HEK293 (cell line): ENCODE results near the gene YWHAG.

Source experiments
- CTCF ChIA-PET: fragments of 350-600 bp; formaldehyde crosslinking; extraction: SDS; loops from one replicate; lab custom pipeline; 2021; ENCODE audit warnings: antibody characterized with exemption; lab: Yijun Ruan, JAX
- POLR2A ChIA-PET: fragments of 300-600 bp; formaldehyde crosslinking; extraction: SDS; loops from one replicate; lab custom pipeline; 2020; ENCODE audit warnings: antibody characterized with exemption, inconsistent platforms; lab: Yijun Ruan, JAX
- H3K27ac ChIP-seq: fragments of 200-500 bp; sonication (Bioruptor generic); 2 replicates; pipeline ENCODE4 v1.5.1; 2014; ENCODE audit warnings: low read depth, low read length, control low read depth, inconsistent platforms; ENCODE audit errors: extremely low read depth
- H3K36me3 ChIP-seq, 2 experiments: fragments of 200-500 bp in 1 of 2; sonication (Bioruptor generic) in 1 of 2; 1 replicate in 1 of 2; 2 replicates in 1 of 2; pipeline ENCODE4 v1.5.1; 2014 to 2017; ENCODE audit warnings: inconsistent platforms in 2 of 2, low read length in 2 of 2; ENCODE audit not compliant: control insufficient read depth in 2 of 2, insufficient read depth in 1 of 2
- H3K4me1 ChIP-seq: fragments of 200-500 bp; sonication (Bioruptor generic); 2 replicates; pipeline ENCODE4 v1.5.1; 2014; ENCODE audit warnings: mild to moderate bottlenecking, low read length, inconsistent platforms; ENCODE audit not compliant: control insufficient read depth, insufficient read depth
- H3K4me3 ChIP-seq: 2 replicates; pipeline ENCODE4 v1.5.1; 2011; ENCODE audit warnings: low read depth, mild to moderate bottlenecking, control low read depth, low read length, moderate library complexity
- H3K9me3 ChIP-seq: fragments of 200-500 bp; sonication (Bioruptor generic); 2 replicates; pipeline ENCODE4 v1.5.1; 2014; ENCODE audit warnings: low read depth, low read length, inconsistent platforms; ENCODE audit not compliant: control insufficient read depth, insufficient read depth
- GLIS1 ChIP-seq: fragments of 450-650 bp; formaldehyde crosslinking; IDR thresholded peaks from 2 replicates; pipeline ENCODE4 v1.5.1; 2016; ENCODE audit warnings: missing biosample characterization, missing genetic modification characterization
- HOXD13 ChIP-seq: sonication (generic); formaldehyde crosslinking; IDR thresholded peaks from 2 replicates; pipeline ENCODE4 v1.8.0; 2022; ENCODE audit warnings: missing genetic modification reagents, borderline replicate concordance
- KLF1 ChIP-seq: fragments of 450-650 bp; formaldehyde crosslinking; IDR thresholded peaks from 2 replicates; pipeline ENCODE4 v1.5.1; 2016; ENCODE audit warnings: missing biosample characterization, missing genetic modification characterization
- KLF16 ChIP-seq: fragments of 450-650 bp; formaldehyde crosslinking; IDR thresholded peaks from 2 replicates; pipeline ENCODE4 v1.5.1; 2017; ENCODE audit warnings: missing biosample characterization, missing genetic modification characterization
- OVOL3 ChIP-seq: fragments of 450-650 bp; formaldehyde crosslinking; IDR thresholded peaks from 2 replicates; pipeline ENCODE4 v1.5.1; 2016; ENCODE audit warnings: missing biosample characterization, missing genetic modification characterization
- ZNF10 ChIP-seq: fragments of 450-650 bp; formaldehyde crosslinking; IDR thresholded peaks from 2 replicates; pipeline ENCODE4 v1.5.1; 2017; ENCODE audit warnings: missing biosample characterization, missing genetic modification characterization
- ZNF140 ChIP-seq: fragments of 450-650 bp; formaldehyde crosslinking; IDR thresholded peaks from 2 replicates; pipeline ENCODE4 v1.5.1; 2016; ENCODE audit warnings: missing biosample characterization, missing genetic modification characterization
- ZNF239 ChIP-seq: fragments of 450-650 bp; formaldehyde crosslinking; IDR thresholded peaks from 2 replicates; pipeline ENCODE4 v1.5.1; 2016; ENCODE audit warnings: missing biosample characterization, missing genetic modification characterization
- ZNF24 ChIP-seq: fragments of 450-650 bp; formaldehyde crosslinking; IDR thresholded peaks from 2 replicates; pipeline ENCODE4 v1.5.1; 2016; ENCODE audit warnings: missing biosample characterization, missing genetic modification characterization
- ZNF514 ChIP-seq: fragments of 450-650 bp; formaldehyde crosslinking; IDR thresholded peaks from 2 replicates; pipeline ENCODE4 v1.5.1; 2016; ENCODE audit warnings: missing biosample characterization, missing genetic modification characterization
- ZNF548 ChIP-seq: fragments of 450-650 bp; formaldehyde crosslinking; IDR thresholded peaks from 2 replicates; pipeline ENCODE4 v1.5.1; 2016; ENCODE audit warnings: missing biosample characterization, missing genetic modification characterization
- ZNF555 ChIP-seq: fragments of 450-650 bp; formaldehyde crosslinking; conservative IDR thresholded peaks from 2 replicates; pipeline ENCODE4 v1.5.1; 2017; ENCODE audit warnings: missing biosample characterization, mild to moderate bottlenecking, missing genetic modification characterization, inconsistent platforms
- ZNF558 ChIP-seq: fragments of 450-650 bp; formaldehyde crosslinking; IDR thresholded peaks from 2 replicates; pipeline ENCODE4 v1.5.1; 2016; ENCODE audit warnings: missing biosample characterization, missing genetic modification characterization
- ZNF610 ChIP-seq: fragments of 450-650 bp; formaldehyde crosslinking; IDR thresholded peaks from 2 replicates; pipeline ENCODE4 v1.5.1; 2016; ENCODE audit warnings: missing biosample characterization, missing genetic modification characterization, borderline replicate concordance
- ZNF660 ChIP-seq: fragments of 450-650 bp; IDR thresholded peaks from 2 replicates; pipeline ENCODE4 v1.5.1; 2018; ENCODE audit warnings: missing biosample characterization, mild to moderate bottlenecking, missing genetic modification characterization
- ZNF701 ChIP-seq: fragments of 450-650 bp; formaldehyde crosslinking; IDR thresholded peaks from 2 replicates; pipeline ENCODE4 v1.5.1; 2016; ENCODE audit warnings: missing biosample characterization, missing genetic modification characterization
- ZNF843 ChIP-seq: fragments of 450-650 bp; formaldehyde crosslinking; IDR thresholded peaks from 2 replicates; pipeline ENCODE4 v1.5.1; 2016; ENCODE audit warnings: missing biosample characterization, missing genetic modification characterization
- ZSCAN23 ChIP-seq: fragments of 450-650 bp; formaldehyde crosslinking; IDR thresholded peaks from 2 replicates; pipeline ENCODE4 v1.5.1; 2016; ENCODE audit warnings: missing biosample characterization, missing genetic modification characterization
- TF ChIP-seq, protein P1 (sequence below): fragments of 450-650 bp; formaldehyde crosslinking; IDR thresholded peaks from 2 replicates; pipeline ENCODE4 v1.5.1; 2017; ENCODE audit warnings: missing biosample characterization, missing genetic modification characterization
- TF ChIP-seq, protein P2 (sequence below): fragments of 450-650 bp; formaldehyde crosslinking; IDR thresholded peaks from 2 replicates; pipeline ENCODE4 v1.5.1; 2016; ENCODE audit warnings: missing biosample characterization, missing genetic modification characterization, low read depth
- TF ChIP-seq, protein P3 (sequence below): fragments of 450-650 bp; formaldehyde crosslinking; IDR thresholded peaks from 2 replicates; pipeline ENCODE4 v1.5.1; 2016; ENCODE audit warnings: missing biosample characterization, missing genetic modification characterization
- TF ChIP-seq, protein P4 (sequence below): fragments of 450-650 bp; formaldehyde crosslinking; IDR thresholded peaks from 2 replicates; pipeline ENCODE4 v1.5.1; 2016; ENCODE audit warnings: missing biosample characterization, missing genetic modification characterization
- TF ChIP-seq, protein P5 (sequence below): fragments of 450-650 bp; formaldehyde crosslinking; IDR thresholded peaks from 2 replicates; pipeline ENCODE4 v1.5.1; 2016; ENCODE audit warnings: missing biosample characterization, missing genetic modification characterization
- TF ChIP-seq, protein P6 (sequence below): fragments of 450-650 bp; formaldehyde crosslinking; IDR thresholded peaks from 2 replicates; pipeline ENCODE4 v1.5.1; 2017; ENCODE audit warnings: missing biosample characterization, missing genetic modification characterization

Gene YWHAG

DNA sequence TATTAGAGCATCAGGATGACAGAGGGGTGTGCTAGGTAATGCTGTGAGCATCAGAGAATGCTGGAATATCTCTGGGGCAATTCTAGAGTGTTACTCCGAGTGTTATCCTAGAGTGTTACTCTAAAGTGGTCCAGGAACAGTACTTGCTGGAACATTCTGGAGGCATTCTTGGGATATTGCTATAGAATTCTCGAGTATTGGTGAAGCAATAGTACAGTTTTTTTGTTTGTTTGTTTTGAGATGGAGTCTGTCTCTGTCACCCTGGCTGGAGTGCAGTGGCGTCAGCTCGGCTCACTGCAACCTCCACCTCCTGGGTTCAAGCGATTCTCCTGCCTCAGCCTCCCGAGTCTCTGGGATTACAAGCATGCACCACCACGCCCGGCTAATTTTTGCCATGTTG lies 38.1 kb upstream of the YWHAG start:
- CTCF ChIA-PET: no interaction called here
- H3K4me3 ChIP-seq: no peak overlapping the region
- no peaks in the 10 kb centered on the region for H3K36me3 ChIP-seq
- TF ChIP-seq ZNF555 (tag by site-specific recombination): no peak
- TF ChIP-seq, protein P1, sequence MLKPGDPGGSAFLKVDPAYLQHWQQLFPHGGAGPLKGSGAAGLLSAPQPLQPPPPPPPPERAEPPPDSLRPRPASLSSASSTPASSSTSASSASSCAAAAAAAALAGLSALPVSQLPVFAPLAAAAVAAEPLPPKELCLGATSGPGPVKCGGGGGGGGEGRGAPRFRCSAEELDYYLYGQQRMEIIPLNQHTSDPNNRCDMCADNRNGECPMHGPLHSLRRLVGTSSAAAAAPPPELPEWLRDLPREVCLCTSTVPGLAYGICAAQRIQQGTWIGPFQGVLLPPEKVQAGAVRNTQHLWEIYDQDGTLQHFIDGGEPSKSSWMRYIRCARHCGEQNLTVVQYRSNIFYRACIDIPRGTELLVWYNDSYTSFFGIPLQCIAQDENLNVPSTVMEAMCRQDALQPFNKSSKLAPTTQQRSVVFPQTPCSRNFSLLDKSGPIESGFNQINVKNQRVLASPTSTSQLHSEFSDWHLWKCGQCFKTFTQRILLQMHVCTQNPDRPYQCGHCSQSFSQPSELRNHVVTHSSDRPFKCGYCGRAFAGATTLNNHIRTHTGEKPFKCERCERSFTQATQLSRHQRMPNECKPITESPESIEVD (tag by site-specific recombination): no peak
- TF ChIP-seq KLF16 (tag by site-specific recombination): no peak
- TF ChIP-seq, protein P2, sequence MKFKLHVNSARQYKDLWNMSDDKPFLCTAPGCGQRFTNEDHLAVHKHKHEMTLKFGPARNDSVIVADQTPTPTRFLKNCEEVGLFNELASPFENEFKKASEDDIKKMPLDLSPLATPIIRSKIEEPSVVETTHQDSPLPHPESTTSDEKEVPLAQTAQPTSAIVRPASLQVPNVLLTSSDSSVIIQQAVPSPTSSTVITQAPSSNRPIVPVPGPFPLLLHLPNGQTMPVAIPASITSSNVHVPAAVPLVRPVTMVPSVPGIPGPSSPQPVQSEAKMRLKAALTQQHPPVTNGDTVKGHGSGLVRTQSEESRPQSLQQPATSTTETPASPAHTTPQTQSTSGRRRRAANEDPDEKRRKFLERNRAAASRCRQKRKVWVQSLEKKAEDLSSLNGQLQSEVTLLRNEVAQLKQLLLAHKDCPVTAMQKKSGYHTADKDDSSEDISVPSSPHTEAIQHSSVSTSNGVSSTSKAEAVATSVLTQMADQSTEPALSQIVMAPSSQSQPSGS (tag by site-specific recombination): no peak
- no peak for TF ChIP-seq ZNF548 (tag by site-specific recombination)
- TF ChIP-seq ZNF10 (tag by site-specific recombination): no peak
- no peak for TF ChIP-seq ZNF610 (tag by site-specific recombination)
- no peak for TF ChIP-seq ZSCAN23 (tag by site-specific recombination)
- no peak for TF ChIP-seq ZNF558 (tag by site-specific recombination)
- no peak for TF ChIP-seq ZNF701 (tag by site-specific recombination)
- TF ChIP-seq ZNF843 (tag by site-specific recombination): no peak
- TF ChIP-seq ZNF514 (tag by site-specific recombination): no peak
- no peak for TF ChIP-seq ZNF24 (tag by site-specific recombination)
- no peak for TF ChIP-seq ZNF660
- TF ChIP-seq OVOL3 (tag by site-specific recombination): no peak
- TF ChIP-seq ZNF239 (tag by site-specific recombination): no peak
- TF ChIP-seq GLIS1 (tag by site-specific recombination): no peak
- TF ChIP-seq, protein P3, sequence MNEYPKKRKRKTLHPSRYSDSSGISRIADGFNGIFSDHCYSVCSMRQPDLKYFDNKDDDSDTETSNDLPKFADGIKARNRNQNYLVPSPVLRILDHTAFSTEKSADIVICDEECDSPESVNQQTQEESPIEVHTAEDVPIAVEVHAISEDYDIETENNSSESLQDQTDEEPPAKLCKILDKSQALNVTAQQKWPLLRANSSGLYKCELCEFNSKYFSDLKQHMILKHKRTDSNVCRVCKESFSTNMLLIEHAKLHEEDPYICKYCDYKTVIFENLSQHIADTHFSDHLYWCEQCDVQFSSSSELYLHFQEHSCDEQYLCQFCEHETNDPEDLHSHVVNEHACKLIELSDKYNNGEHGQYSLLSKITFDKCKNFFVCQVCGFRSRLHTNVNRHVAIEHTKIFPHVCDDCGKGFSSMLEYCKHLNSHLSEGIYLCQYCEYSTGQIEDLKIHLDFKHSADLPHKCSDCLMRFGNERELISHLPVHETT (tag by site-specific recombination): no peak
- no peak overlapping the region for H3K27ac ChIP-seq
- POLR2A ChIA-PET: interaction anchor here (0.6 kb wide), 1 partner anchor 1344 kb away, joined by 3 read pairs; no protein-coding TSS in a partner anchor
- H3K9me3 ChIP-seq: no peaks in the 10 kb centered on the region
- no peaks in the 10 kb centered on the region for H3K4me1 ChIP-seq

DNA sequence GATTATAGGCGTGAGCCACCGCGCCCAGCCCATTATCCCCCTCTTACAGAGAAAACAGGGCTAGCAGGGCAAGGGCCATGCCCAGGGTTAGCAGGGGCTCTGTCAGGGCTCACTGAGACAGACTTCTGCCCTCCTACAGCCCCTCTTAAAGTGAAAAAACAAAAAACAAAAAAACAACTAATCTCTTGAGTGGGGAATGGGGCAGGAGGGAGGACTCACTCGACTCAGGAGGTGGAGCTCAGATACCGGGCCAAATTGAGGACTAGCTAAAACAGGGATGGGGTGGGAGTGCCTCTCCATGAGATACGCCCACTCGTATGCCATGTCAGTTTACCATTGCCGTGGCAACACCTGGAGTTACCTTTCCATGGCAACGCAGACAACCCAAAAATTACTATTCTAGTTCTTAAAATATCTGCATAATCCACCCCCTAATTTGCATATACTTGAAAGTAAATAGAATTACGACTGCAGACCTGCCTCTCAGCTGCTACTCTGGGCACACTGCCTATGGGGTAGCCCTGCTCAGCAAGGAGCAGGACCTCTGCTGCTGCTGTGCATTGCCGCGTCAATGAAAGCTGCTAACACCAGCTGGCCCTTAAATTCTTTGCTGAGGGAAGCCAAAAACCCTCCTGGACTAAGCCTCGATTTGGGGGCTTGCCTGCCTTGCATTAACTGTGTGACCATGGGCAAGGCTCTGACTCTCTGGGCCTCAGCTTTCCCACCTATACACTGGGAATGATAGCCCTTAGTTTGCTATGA lies 37.4 kb upstream of the YWHAG start:
- no peak overlapping the region for H3K4me3 ChIP-seq
- ChIA-PET POLR2A (no interaction called here), CTCF (interaction anchor here (0.6 kb wide), 1 partner anchor 31 kb away, joined by 5 read pairs; no protein-coding TSS in a partner anchor)
- H3K27ac ChIP-seq: no peak overlapping the region
- no peaks in the 10 kb centered on the region for H3K36me3 ChIP-seq
- no peaks in the 10 kb centered on the region for H3K4me1 ChIP-seq
- H3K9me3 ChIP-seq: no peaks in the 10 kb centered on the region
- TF ChIP-seq KLF1 (tag by site-specific recombination) (peak; percentile 87), ZNF140 (tag by site-specific recombination) (no peak), HOXD13 (CRISPR knock-in tag) (no peak)
- TF ChIP-seq, protein P4, sequence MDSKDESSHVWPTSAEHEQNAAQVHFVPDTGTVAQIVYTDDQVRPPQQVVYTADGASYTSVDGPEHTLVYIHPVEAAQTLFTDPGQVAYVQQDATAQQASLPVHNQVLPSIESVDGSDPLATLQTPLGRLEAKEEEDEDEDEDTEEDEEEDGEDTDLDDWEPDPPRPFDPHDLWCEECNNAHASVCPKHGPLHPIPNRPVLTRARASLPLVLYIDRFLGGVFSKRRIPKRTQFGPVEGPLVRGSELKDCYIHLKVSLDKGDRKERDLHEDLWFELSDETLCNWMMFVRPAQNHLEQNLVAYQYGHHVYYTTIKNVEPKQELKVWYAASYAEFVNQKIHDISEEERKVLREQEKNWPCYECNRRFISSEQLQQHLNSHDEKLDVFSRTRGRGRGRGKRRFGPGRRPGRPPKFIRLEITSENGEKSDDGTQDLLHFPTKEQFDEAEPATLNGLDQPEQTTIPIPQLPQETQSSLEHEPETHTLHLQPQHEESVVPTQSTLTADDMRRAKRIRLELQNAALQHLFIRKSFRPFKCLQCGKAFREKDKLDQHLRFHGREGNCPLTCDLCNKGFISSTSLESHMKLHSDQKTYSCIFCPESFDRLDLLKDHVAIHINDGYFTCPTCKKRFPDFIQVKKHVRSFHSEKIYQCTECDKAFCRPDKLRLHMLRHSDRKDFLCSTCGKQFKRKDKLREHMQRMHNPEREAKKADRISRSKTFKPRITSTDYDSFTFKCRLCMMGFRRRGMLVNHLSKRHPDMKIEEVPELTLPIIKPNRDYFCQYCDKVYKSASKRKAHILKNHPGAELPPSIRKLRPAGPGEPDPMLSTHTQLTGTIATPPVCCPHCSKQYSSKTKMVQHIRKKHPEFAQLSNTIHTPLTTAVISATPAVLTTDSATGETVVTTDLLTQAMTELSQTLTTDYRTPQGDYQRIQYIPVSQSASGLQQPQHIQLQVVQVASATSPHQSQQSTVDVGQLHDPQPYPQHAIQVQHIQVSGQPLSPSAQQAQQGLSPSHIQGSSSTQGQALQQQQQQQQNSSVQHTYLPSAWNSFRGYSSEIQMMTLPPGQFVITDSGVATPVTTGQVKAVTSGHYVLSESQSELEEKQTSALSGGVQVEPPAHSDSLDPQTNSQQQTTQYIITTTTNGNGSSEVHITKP (tag by site-specific recombination): 0 out of 2 replicates have a peak, but pooled peaks have one; percentile 21
- TF ChIP-seq, protein P5, sequence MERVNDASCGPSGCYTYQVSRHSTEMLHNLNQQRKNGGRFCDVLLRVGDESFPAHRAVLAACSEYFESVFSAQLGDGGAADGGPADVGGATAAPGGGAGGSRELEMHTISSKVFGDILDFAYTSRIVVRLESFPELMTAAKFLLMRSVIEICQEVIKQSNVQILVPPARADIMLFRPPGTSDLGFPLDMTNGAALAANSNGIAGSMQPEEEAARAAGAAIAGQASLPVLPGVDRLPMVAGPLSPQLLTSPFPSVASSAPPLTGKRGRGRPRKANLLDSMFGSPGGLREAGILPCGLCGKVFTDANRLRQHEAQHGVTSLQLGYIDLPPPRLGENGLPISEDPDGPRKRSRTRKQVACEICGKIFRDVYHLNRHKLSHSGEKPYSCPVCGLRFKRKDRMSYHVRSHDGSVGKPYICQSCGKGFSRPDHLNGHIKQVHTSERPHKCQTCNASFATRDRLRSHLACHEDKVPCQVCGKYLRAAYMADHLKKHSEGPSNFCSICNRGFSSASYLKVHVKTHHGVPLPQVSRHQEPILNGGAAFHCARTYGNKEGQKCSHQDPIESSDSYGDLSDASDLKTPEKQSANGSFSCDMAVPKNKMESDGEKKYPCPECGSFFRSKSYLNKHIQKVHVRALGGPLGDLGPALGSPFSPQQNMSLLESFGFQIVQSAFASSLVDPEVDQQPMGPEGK (tag by site-specific recombination): 0 out of 2 replicates have a peak, but pooled peaks have one; percentile 35
- TF ChIP-seq, protein P6, sequence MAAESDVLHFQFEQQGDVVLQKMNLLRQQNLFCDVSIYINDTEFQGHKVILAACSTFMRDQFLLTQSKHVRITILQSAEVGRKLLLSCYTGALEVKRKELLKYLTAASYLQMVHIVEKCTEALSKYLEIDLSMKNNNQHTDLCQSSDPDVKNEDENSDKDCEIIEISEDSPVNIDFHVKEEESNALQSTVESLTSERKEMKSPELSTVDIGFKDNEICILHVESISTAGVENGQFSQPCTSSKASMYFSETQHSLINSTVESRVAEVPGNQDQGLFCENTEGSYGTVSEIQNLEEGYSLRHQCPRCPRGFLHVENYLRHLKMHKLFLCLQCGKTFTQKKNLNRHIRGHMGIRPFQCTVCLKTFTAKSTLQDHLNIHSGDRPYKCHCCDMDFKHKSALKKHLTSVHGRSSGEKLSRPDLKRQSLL (tag by site-specific recombination): no peak
